HCT116 (cell line): Measurements from ENCODE around the gene ALDH3B1. TPM values are rescaled to one million over a fixed set of nuclear protein-coding genes. Genes with fewer than 3 reads are reported as not detected.

ENCODE experiments used
- ATAC-seq: fragments of 200-7000 bp; cut with Tn5 transposase; 2 replicates; pipeline ENCODE4 v1.9.1; 2020; ENCODE audit warnings: mild to moderate bottlenecking, moderate library complexity
- BruUV-seq: library from RNA; stranded (reverse); fragments of 400-500 nt; replicated peaks from 2 replicates; lab custom pipeline; 2021; lab: Mats Ljungman, UMichigan
- CTCF ChIA-PET: fragments of 300-600 bp; sonication (Branson Sonifier 250); formaldehyde crosslinking; loops from one replicate; lab custom pipeline; 2021; ENCODE audit warnings: antibody characterized with exemption; lab: Charles Lee
- POLR2A ChIA-PET: fragments of 300-600, 350-600 bp; sonication (Branson Sonifier 250); formaldehyde crosslinking; loops from one replicate; lab custom pipeline; 2021; ENCODE audit warnings: antibody characterized with exemption; lab: Charles Lee
- RAD21 ChIA-PET, 2 experiments: fragments of 300-600 bp; sonication (Branson Sonifier 250); formaldehyde crosslinking; loops; one replicate each; lab custom pipeline; 2023; ENCODE audit warnings: low total read pairs in 2 of 2; ENCODE audit not compliant: uncharacterized antibody in 2 of 2, unreplicated experiment in 2 of 2, low non-redundant PET in 1 of 2; lab: Charles Lee
- DNase-seq: peaks from one replicate; pipeline ENCODE4 v3.0.0-alpha.2; 2010; ENCODE audit warnings: low read depth, low spot score
- H2AFZ ChIP-seq: fragments of 200-600 bp; shearing (Covaris generic), sonication (generic); 2 replicates; pipeline ENCODE4 v1.6.1; 2017; ENCODE audit warnings: low read depth, mixed run types, mixed read lengths, antibody characterized with exemption, low read length; ENCODE audit not compliant: poor library complexity, severe bottlenecking
- H3K27ac ChIP-seq: 2 replicates; pipeline ENCODE4 v1.5.1; 2012; ENCODE audit warnings: low read depth, low read length
- H3K27me3 ChIP-seq: fragments of 200-600 bp; sonication (generic); 2 replicates; pipeline ENCODE4 v1.6.1; 2016; ENCODE audit warnings: mixed run types, low read length, mixed read lengths; ENCODE audit not compliant: insufficient read depth
- H3K36me3 ChIP-seq, 2 experiments: fragments of 200-500 bp in 1 of 2; fragments of 200-600 bp in 1 of 2; sonication (Bioruptor generic) in 1 of 2; sonication (generic) in 1 of 2; 2 replicates each; pipeline versions ENCODE4 v1.5.1 to v1.6.1; 2014 to 2016; ENCODE audit warnings: low read length in 2 of 2, inconsistent platforms in 1 of 2, mixed read lengths in 1 of 2, mixed run types in 1 of 2; ENCODE audit not compliant: insufficient read depth in 2 of 2, control insufficient read depth in 1 of 2
- H3K4me1 ChIP-seq, 2 experiments: fragments of 200-600 bp in 1 of 2; sonication (generic) in 1 of 2; 2 replicates each; pipeline versions ENCODE4 v1.5.1 to v1.6.1; 2012 to 2017; ENCODE audit warnings: low read length in 2 of 2, inconsistent platforms in 1 of 2, mild to moderate bottlenecking in 1 of 2, mixed read lengths in 1 of 2, mixed run types in 1 of 2, moderate library complexity in 1 of 2; ENCODE audit not compliant: insufficient read depth in 2 of 2, control insufficient read depth in 1 of 2
- H3K4me2 ChIP-seq: fragments of 200-600 bp; sonication (generic); 2 replicates; pipeline ENCODE4 v1.6.1; 2017; ENCODE audit warnings: mixed run types, low read length, mixed read lengths
- H3K4me3 ChIP-seq, 2 experiments: fragments of 200-600 bp in 1 of 2; sonication (generic) in 1 of 2; replicated peaks in 1 of 2; 2 replicates each; pipeline ENCODE4 v1.5.1; 2011 to 2016; ENCODE audit warnings: low read length in 2 of 2, control low read depth in 1 of 2, low read depth in 1 of 2, mild to moderate bottlenecking in 1 of 2, mixed read lengths in 1 of 2, mixed run types in 1 of 2
- H3K79me2 ChIP-seq: fragments of 200-600 bp; sonication (generic); 2 replicates; pipeline ENCODE4 v1.6.1; 2017; ENCODE audit warnings: mild to moderate bottlenecking, mixed run types, low read length, moderate library complexity, mixed read lengths; ENCODE audit not compliant: insufficient read depth
- H3K9ac ChIP-seq: fragments of 200-600 bp; sonication (generic); 2 replicates; pipeline ENCODE4 v1.6.1; 2016; ENCODE audit warnings: low read length, mixed read lengths
- H3K9me2 ChIP-seq: fragments of 200-600 bp; sonication (generic), shearing (Covaris generic); 2 replicates; pipeline ENCODE4 v1.6.1; 2017; ENCODE audit warnings: mixed run types, mild to moderate bottlenecking, moderate library complexity; ENCODE audit not compliant: insufficient read depth
- H3K9me3 ChIP-seq, 2 experiments: fragments of 200-500 bp in 1 of 2; fragments of 200-600 bp in 1 of 2; sonication (Bioruptor generic) in 1 of 2; sonication (generic) in 1 of 2; 2 replicates each; pipeline ENCODE4 v1.6.1; 2014 to 2017; ENCODE audit warnings: low read length in 2 of 2, mixed read lengths in 2 of 2, inconsistent platforms in 1 of 2, low read depth in 1 of 2, mild to moderate bottlenecking in 1 of 2, mixed run types in 1 of 2, moderate library complexity in 1 of 2; ENCODE audit not compliant: control insufficient read depth in 1 of 2, insufficient read depth in 1 of 2
- H4K20me1 ChIP-seq: fragments of 200-600 bp; sonication (generic), shearing (Covaris generic); 2 replicates; pipeline ENCODE4 v1.6.1; 2017; ENCODE audit warnings: mixed run types, mild to moderate bottlenecking, moderate library complexity; ENCODE audit not compliant: insufficient read depth
- CEBPB ChIP-seq: IDR thresholded peaks from 2 replicates; pipeline ENCODE4 v1.6.1; 2012; ENCODE audit warnings: low read depth
- EGR1 ChIP-seq: IDR thresholded peaks from 2 replicates; pipeline ENCODE4 v1.6.1; 2012; ENCODE audit warnings: low read depth
- ELF1 ChIP-seq: IDR thresholded peaks from 2 replicates; pipeline ENCODE4 v1.6.1; 2012; ENCODE audit warnings: low read depth, borderline replicate concordance
- EZH2phosphoT487 ChIP-seq: fragments of 200-600 bp; IDR thresholded peaks from 2 replicates; pipeline ENCODE4 v1.6.1; 2018; ENCODE audit warnings: antibody characterized with exemption, borderline replicate concordance
- FOSL1 ChIP-seq: IDR thresholded peaks from 2 replicates; pipeline ENCODE4 v1.6.1; 2012; ENCODE audit warnings: low read depth
- POLR2A ChIP-seq: IDR thresholded peaks from 2 replicates; pipeline ENCODE4 v1.7.0; 2011; ENCODE audit warnings: borderline replicate concordance; ENCODE audit not compliant: insufficient read depth, insufficient read length; ENCODE audit errors: extremely low read depth
- RAD21 ChIP-seq: IDR thresholded peaks from 2 replicates; pipeline ENCODE4 v1.6.1; 2012; ENCODE audit warnings: low read depth, mild to moderate bottlenecking
- REST ChIP-seq: IDR thresholded peaks from 2 replicates; pipeline ENCODE4 v1.6.1; 2012; ENCODE audit warnings: low read depth
- SP1 ChIP-seq: IDR thresholded peaks from 2 replicates; pipeline ENCODE4 v1.6.1; 2012; ENCODE audit warnings: low read depth
- SRF ChIP-seq: IDR thresholded peaks from 2 replicates; pipeline ENCODE4 v1.6.1; 2012; ENCODE audit warnings: low read depth
- ZBTB33 ChIP-seq: IDR thresholded peaks from 2 replicates; pipeline ENCODE4 v1.6.1; 2011; ENCODE audit warnings: mild to moderate bottlenecking, low read length, moderate library complexity; ENCODE audit not compliant: insufficient replicate concordance; ENCODE audit errors: extremely low read depth
- ZFX ChIP-seq: fragments of 450-650 bp; IDR thresholded peaks from 2 replicates; pipeline ENCODE4 v1.6.1; 2017
- intact Hi-C: fragments of 100-400 bp; cut with micrococcal nuclease; formaldehyde crosslinking; loops from 2 replicates; pipeline ENCODE4 v1.10.0; 2022
- total RNA-seq: library from RNA; stranded (reverse); gene quantifications from one replicate; pipeline ENCODE4 v1.2.1, GENCODE V29; 2021; ENCODE audit not compliant: unreplicated experiment
- TF ChIP-seq, protein P1 (sequence below): IDR thresholded peaks from 2 replicates; pipeline ENCODE4 v1.6.1; 2012
- TF ChIP-seq, protein P2 (sequence below): IDR thresholded peaks from 2 replicates; pipeline ENCODE4 v1.6.1; 2012
- TF ChIP-seq, protein P3 (sequence below), 3 experiments: fragments of 200-600 bp in 1 of 3; sonication (generic) in 1 of 3; IDR thresholded peaks in 2 of 3; conservative IDR thresholded peaks in 1 of 3; 2 replicates each; pipeline ENCODE4 v1.5.1; 2012 to 2017; ENCODE audit warnings: low read depth in 2 of 3, low read length in 2 of 3, antibody characterized with exemption in 1 of 3, borderline replicate concordance in 1 of 3, control low read depth in 1 of 3, mild to moderate bottlenecking in 1 of 3, mixed read lengths in 1 of 3, mixed run types in 1 of 3, moderate library complexity in 1 of 3; ENCODE audit not compliant: insufficient read depth in 1 of 3

The ALDH3B1 gene
- total RNA-seq, 1 experiment from 2014 or later = 25.5 TPM

DNA sequence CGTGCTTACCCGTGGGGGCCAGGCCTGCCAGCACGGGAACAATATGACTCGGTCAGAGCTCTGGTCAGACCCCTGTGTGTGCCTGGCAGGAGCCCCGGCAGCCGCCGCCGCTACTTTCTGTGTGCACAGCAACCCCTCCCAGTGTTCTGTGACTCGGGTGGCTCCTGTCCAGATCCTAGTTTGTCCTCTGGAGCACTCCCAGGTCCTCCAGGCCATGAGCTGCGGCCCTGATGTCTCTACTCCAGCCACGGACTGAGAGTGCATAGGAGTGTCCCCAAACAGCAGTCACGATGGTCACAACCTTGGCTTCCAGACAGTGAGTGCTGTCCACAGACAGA lies 23.6 kb downstream of the ALDH3B1 start:
- Histone ChIP-seq H3K27me3 (no peaks in the 10 kb centered on the region), H4K20me1 (no peaks in the 10 kb centered on the region), H3K4me3 (no peak overlapping the region), H3K4me1 (peaks cover 27 to 36% of the 10 kb centered on the region in 2 experiments), H2AFZ (no peak overlapping the region), H3K36me3 (peaks cover 4 to 20% of the 10 kb centered on the region in 2 experiments; a peak in 2 of 4 replicates), H3K9me2 (no peaks in the 10 kb centered on the region), H3K4me2 (no peak overlapping the region), H3K9ac (no peak overlapping the region), H3K79me2 (peaks cover 33% of the 10 kb centered on the region), H3K27ac (no peak overlapping the region), H3K9me3 (peaks cover 0 to 5% of the 10 kb centered on the region in 2 experiments; a peak in 1 of 4 replicates)
- TF ChIP-seq SP1 (no peak), EGR1 (no peak), ELF1 (no peak), RAD21 (no peak), SRF (no peak), CEBPB (no peak), EZH2phosphoT487 (no peak), REST (no peak), POLR2A (no peak), ZFX (no peak), FOSL1 (no peak), ZBTB33 (no peak)
- TF ChIP-seq, protein P1, sequence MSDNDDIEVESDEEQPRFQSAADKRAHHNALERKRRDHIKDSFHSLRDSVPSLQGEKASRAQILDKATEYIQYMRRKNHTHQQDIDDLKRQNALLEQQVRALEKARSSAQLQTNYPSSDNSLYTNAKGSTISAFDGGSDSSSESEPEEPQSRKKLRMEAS = no peak
- TF ChIP-seq, protein P2, sequence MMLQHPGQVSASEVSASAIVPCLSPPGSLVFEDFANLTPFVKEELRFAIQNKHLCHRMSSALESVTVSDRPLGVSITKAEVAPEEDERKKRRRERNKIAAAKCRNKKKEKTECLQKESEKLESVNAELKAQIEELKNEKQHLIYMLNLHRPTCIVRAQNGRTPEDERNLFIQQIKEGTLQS = no peak
- TF ChIP-seq, protein P3, sequence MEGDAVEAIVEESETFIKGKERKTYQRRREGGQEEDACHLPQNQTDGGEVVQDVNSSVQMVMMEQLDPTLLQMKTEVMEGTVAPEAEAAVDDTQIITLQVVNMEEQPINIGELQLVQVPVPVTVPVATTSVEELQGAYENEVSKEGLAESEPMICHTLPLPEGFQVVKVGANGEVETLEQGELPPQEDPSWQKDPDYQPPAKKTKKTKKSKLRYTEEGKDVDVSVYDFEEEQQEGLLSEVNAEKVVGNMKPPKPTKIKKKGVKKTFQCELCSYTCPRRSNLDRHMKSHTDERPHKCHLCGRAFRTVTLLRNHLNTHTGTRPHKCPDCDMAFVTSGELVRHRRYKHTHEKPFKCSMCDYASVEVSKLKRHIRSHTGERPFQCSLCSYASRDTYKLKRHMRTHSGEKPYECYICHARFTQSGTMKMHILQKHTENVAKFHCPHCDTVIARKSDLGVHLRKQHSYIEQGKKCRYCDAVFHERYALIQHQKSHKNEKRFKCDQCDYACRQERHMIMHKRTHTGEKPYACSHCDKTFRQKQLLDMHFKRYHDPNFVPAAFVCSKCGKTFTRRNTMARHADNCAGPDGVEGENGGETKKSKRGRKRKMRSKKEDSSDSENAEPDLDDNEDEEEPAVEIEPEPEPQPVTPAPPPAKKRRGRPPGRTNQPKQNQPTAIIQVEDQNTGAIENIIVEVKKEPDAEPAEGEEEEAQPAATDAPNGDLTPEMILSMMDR (IDR thresholded peaks at IDR 0.05 in 2 of 3, conservative IDR thresholded peaks at IDR 0.05 in 1 of 3; ENCODE audit: borderline replicate concordance in 1 of 3, insufficient read depth in 1 of 3, low read depth in 2 of 3, low read length in 2 of 3) = no peak
- BruUV-seq = no TSS peak
- POLR2A ChIA-PET = no interaction called here
- DNase-seq (no peak), ATAC-seq (no peak)
- CTCF ChIA-PET = no interaction called here
- RAD21 ChIA-PET = no interaction called here
- intact Hi-C loops = loop anchor here (10.0 kb wide), 1 partner anchor 91 kb away; the partner anchor contains the start of gene CHKA
